K562 (cell line): ENCODE results near the gene NDUFA6. TPM values are rescaled to one million over a fixed set of nuclear protein-coding genes. Genes with fewer than 3 reads are reported as not detected.
"Not testable (repeated sequence)": the region's sequence is repeated elsewhere in the genome, so short reads cannot be mapped to it uniquely, and the experiment has no call there.

Experiments
- ATAC-seq: fragments of 200-7000 bp; cut with Tn5 transposase; 3 replicates; pipeline ENCODE4 v1.9.1; 2020; ENCODE audit warnings: moderate library complexity
- BruUV-seq: library from RNA; stranded (reverse); fragments of 400-500 nt; replicated peaks from 2 replicates; lab custom pipeline; 2021; lab: Mats Ljungman, UMichigan
- CTCF ChIA-PET: fragments of 300-600 bp; formaldehyde crosslinking; extraction: SDS; loops from one replicate; lab custom pipeline; 2021; ENCODE audit warnings: low intra/inter-chr PET ratio; lab: Yijun Ruan, JAX
- POLR2A ChIA-PET: fragments of 300-600, 350-650 bp; sonication (Branson Sonifier 250); formaldehyde crosslinking; extraction: SDS; loops from one replicate; lab custom pipeline; 2021; ENCODE audit warnings: antibody characterized with exemption, inconsistent platforms; lab: Yijun Ruan, JAX
- DNase-seq, 4 experiments: peaks; one replicate each; pipeline versions ENCODE4 v3.0.0 to v3.0.0-alpha.2; 2011 to 2018; ENCODE audit warnings: low spot score in 3 of 4, mixed read lengths in 3 of 4; ENCODE audit errors: extremely low read depth in 1 of 4
- FAIRE-seq: peaks from 2 replicates; lab custom pipeline; 2011; peaks lifted over from hg19 to GRCh38; lab: Jason Lieb, UNC
- H2AFZ ChIP-seq: 2 replicates; pipeline ENCODE4 v1.6.0; 2011; ENCODE audit warnings: low read depth, low read length, control low read depth, inconsistent platforms
- H3K27ac ChIP-seq: fragments of 200-600 bp; 3 replicates; pipeline ENCODE4 v1.8.0; 2011; ENCODE audit warnings: low read depth, mild to moderate bottlenecking, control low read depth, inconsistent platforms, low read length, moderate library complexity, mixed read lengths; ENCODE audit errors: extremely low read depth
- H3K27me3 ChIP-seq, 2 experiments: fragments of 300-600 bp in 1 of 2; 2 replicates in 1 of 2; 3 replicates in 1 of 2; pipeline versions ENCODE4 v1.6.0 to v1.8.0; 2011; ENCODE audit warnings: inconsistent platforms in 2 of 2, low read length in 2 of 2, mild to moderate bottlenecking in 1 of 2, mixed read lengths in 1 of 2, moderate library complexity in 1 of 2; ENCODE audit not compliant: control insufficient read depth in 2 of 2, insufficient read depth in 2 of 2
- H3K36me3 ChIP-seq: fragments of 300-600 bp; 3 replicates; pipeline ENCODE4 v1.8.0; 2011; ENCODE audit warnings: mild to moderate bottlenecking, low read length, inconsistent platforms; ENCODE audit not compliant: control insufficient read depth, insufficient read depth
- H3K4me1 ChIP-seq, 2 experiments: fragments of 200-600 bp in 1 of 2; replicated peaks in 1 of 2; 2 replicates in 1 of 2; 3 replicates in 1 of 2; pipeline versions ENCODE4 v1.5.1 to v1.8.0; 2011; ENCODE audit warnings: inconsistent platforms in 2 of 2, low read length in 2 of 2, mild to moderate bottlenecking in 1 of 2, mixed read lengths in 1 of 2, moderate library complexity in 1 of 2; ENCODE audit not compliant: control insufficient read depth in 2 of 2, insufficient read depth in 2 of 2
- H3K4me2 ChIP-seq: 2 replicates; pipeline ENCODE4 v1.6.1; 2011; ENCODE audit warnings: low read length, control low read depth, inconsistent platforms, mixed read lengths; ENCODE audit not compliant: insufficient read depth
- H3K4me3 ChIP-seq: fragments of 200-600 bp; sonication (generic), shearing (Covaris generic); 2 replicates; pipeline ENCODE4 v1.5.1; 2016; ENCODE audit warnings: control low read depth, inconsistent platforms
- H3K79me2 ChIP-seq: fragments of 200-600 bp; 3 replicates; pipeline ENCODE4 v1.8.0; 2011; ENCODE audit warnings: low read length, inconsistent platforms; ENCODE audit not compliant: control insufficient read depth, insufficient read depth
- H3K9ac ChIP-seq, 2 experiments: 2 replicates each; pipeline versions ENCODE4 v1.6.0 to v1.6.1; 2011; ENCODE audit warnings: low read depth in 2 of 2, low read length in 2 of 2, control low read depth in 1 of 2, inconsistent platforms in 1 of 2, mild to moderate bottlenecking in 1 of 2, mixed read lengths in 1 of 2; ENCODE audit not compliant: insufficient read depth in 1 of 2
- H3K9me1 ChIP-seq: one replicate; pipeline ENCODE4 v1.6.0; 2011; ENCODE audit warnings: inconsistent platforms, mild to moderate bottlenecking, low read length, moderate library complexity; ENCODE audit not compliant: control insufficient read depth, insufficient read depth
- H3K9me3 ChIP-seq: replicated peaks from 2 replicates; pipeline ENCODE4 v1.5.1; 2011; ENCODE audit warnings: low read depth, low read length, inconsistent platforms; ENCODE audit not compliant: control insufficient read depth, insufficient read depth
- H4K20me1 ChIP-seq: replicated peaks from 2 replicates; pipeline ENCODE4 v1.6.1; 2011; ENCODE audit warnings: low read length, inconsistent platforms, mixed read lengths; ENCODE audit not compliant: control insufficient read depth, insufficient read depth
- ETS2 ChIP-seq: IDR thresholded peaks from 2 replicates; pipeline ENCODE4 v1.6.1; 2016; ENCODE audit warnings: borderline replicate concordance, missing genetic modification characterization, mild to moderate bottlenecking, moderate library complexity, missing compliant biosample characterization; ENCODE audit not compliant: poor library complexity, severe bottlenecking
- HOXB6 ChIP-seq: fragments of 250-450 bp; sonication (Bioruptor Pico); IDR thresholded peaks from 2 replicates; pipeline ENCODE4 v1.5.1; 2022; ENCODE audit warnings: mild to moderate bottlenecking, borderline replicate concordance
- NR2F6 ChIP-seq: fragments of 450-650 bp; formaldehyde crosslinking; IDR thresholded peaks from 2 replicates; pipeline ENCODE4 v1.4.0; 2020; ENCODE audit warnings: mild to moderate bottlenecking
- POLR2AphosphoS5 ChIP-seq: IDR thresholded peaks from 2 replicates; pipeline ENCODE4 v1.6.1; 2011; ENCODE audit warnings: mild to moderate bottlenecking, low read depth, low read length, moderate library complexity; ENCODE audit not compliant: control insufficient read depth, insufficient read depth
- SMARCA4 ChIP-seq: fragments of 450-650 bp; IDR thresholded peaks from 2 replicates; pipeline ENCODE4 v1.6.1; 2016
- U2AF2 ChIP-seq: fragments of 200-400 bp; formaldehyde crosslinking; optimal IDR thresholded peaks from 2 replicates; pipeline ENCODE3; 2017; ENCODE audit warnings: low read depth, mild to moderate bottlenecking, low read length
- ZNF124 ChIP-seq: sonication (generic); formaldehyde crosslinking; IDR thresholded peaks from 2 replicates; pipeline ENCODE4 v1.8.1; 2022; ENCODE audit warnings: missing genetic modification reagents
- ZNF3 ChIP-seq: fragments of 250-450 bp; sonication (Bioruptor Pico); IDR thresholded peaks from 2 replicates; pipeline ENCODE4 v1.5.0; 2021; ENCODE audit warnings: mild to moderate bottlenecking, moderate library complexity
- ZNF354B ChIP-seq: fragments of 250-450 bp; sonication (Bioruptor Pico); IDR thresholded peaks from 2 replicates; pipeline ENCODE4 v1.4.0; 2020
- WGBS: fragments of 100-300 bp; shearing (Covaris generic); methylation state at CpG from one replicate; pipeline ENCODE4 v1.1.6; 2016; ENCODE audit warnings: low coverage, mixed read lengths; ENCODE audit not compliant: insufficient coverage; ENCODE audit errors: missing lambda C conversion rate; 5-methylcytosine and 5-hydroxymethylcytosine counted together
- in situ Hi-C: fragments of 300-500 bp; cut with MboI; formaldehyde crosslinking; loops from 4 replicates; pipeline ENCODE4 v1.15.0; 2018; ENCODE audit warnings: inconsistent platforms, mixed read lengths
- intact Hi-C: fragments of 100-400 bp; cut with micrococcal nuclease; formaldehyde crosslinking; loops from 2 replicates; pipeline ENCODE4 v1.14.2; 2022
- polyA plus RNA-seq, 8 experiments: library from polyadenylated mRNA; depleted of rRNA in 4 of 8; stranded (reverse) in 5 of 8; unstranded in 3 of 8; fragments of >200 nt; fragmentation: Nextera tagmentation in 2 of 8; fragmentation: Illumina TruSeq in 1 of 8; extraction: Ambion mirVana in 2 of 8; extraction: Trizol in 1 of 8; gene quantifications; 2 replicates each; pipeline versions ENCODE4 v1.2.1 to v1.2.3, GENCODE V29; 2011 to 2014; ENCODE audit warnings: inconsistent platforms in 1 of 8, missing spikeins in 1 of 8
- total RNA-seq, 7 experiments: library from RNA; depleted of rRNA in 6 of 7; stranded (reverse); fragments of >200 nt in 6 of 7; fragmentation: Illumina TruSeq in 2 of 7; extraction: Trizol in 2 of 7; gene quantifications; 2 replicates each; pipeline versions ENCODE4 v1.2.1 to v1.2.3, GENCODE V29; 2011 to 2021; ENCODE audit warnings: low replicate concordance in 1 of 7
- TF ChIP-seq, protein P1 (sequence below), 2 experiments: fragments of 450-650 bp; conservative IDR thresholded peaks; 2 replicates each; pipeline ENCODE4 v1.6.1; 2017; ENCODE audit warnings: mild to moderate bottlenecking in 2 of 2, moderate library complexity in 2 of 2
- TF ChIP-seq, protein P2 (sequence below): fragments of 250-450 bp; sonication (Bioruptor Pico); IDR thresholded peaks from 2 replicates; pipeline ENCODE4 v1.5.0; 2022; ENCODE audit warnings: mild to moderate bottlenecking

Gene NDUFA6
- total and polyA plus RNA-seq, 9 of the 15 experiments (the other 6 are each of a cell fraction or from before 2014, with no cell fraction given): 90.0 to 474 (median 128) TPM

DNA sequence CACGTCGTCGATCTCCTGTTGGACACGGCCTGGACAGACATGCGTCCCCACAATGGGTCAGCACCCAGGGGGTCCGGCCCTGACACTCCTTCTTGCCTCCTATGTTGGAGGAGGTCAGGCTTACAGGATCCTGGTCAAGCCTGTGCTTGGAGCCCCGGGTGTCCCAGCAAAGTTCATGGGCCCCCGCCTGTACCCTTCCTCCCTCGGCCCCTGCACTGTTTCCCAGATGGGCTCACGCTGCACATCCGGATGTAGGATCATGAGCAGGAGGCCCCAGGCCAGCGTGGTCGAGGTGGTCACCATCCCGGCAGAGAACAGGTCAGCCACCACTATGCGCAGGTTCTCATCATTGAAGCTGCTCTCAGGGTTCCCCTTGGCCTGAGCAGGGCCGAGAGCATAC, 37.0 kb upstream of the NDUFA6 start:
- FAIRE-seq (no peak), ATAC-seq (no peak), DNase-seq (no peak)
- no peaks in the 10 kb centered on the region for H4K20me1 ChIP-seq
- no peak overlapping the region for H3K4me2 ChIP-seq
- H3K4me3 ChIP-seq: no peak overlapping the region
- in situ Hi-C loops (no loop called here), intact Hi-C loops (no loop called here)
- peaks cover 0 to 11% of the 10 kb centered on the region in 2 experiments; a peak in 2 of 5 replicates for H3K4me1 ChIP-seq
- H3K27me3 ChIP-seq: no peaks in the 10 kb centered on the region
- BruUV-seq: no TSS peak
- no peak overlapping the region for H2AFZ ChIP-seq
- no peaks in the 10 kb centered on the region for H3K79me2 ChIP-seq
- WGBS: 43% methylated on average over 7 of the region's 16 CpGs
- no peaks in the 10 kb centered on the region for H3K36me3 ChIP-seq
- TF ChIP-seq POLR2AphosphoS5: no peak
- no peak for TF ChIP-seq SMARCA4
- no peak for TF ChIP-seq ZNF354B
- no peak for TF ChIP-seq NR2F6 (CRISPR knock-in tag)
- no peak for TF ChIP-seq ZNF3 (CRISPR knock-in tag)
- TF ChIP-seq, protein P1, sequence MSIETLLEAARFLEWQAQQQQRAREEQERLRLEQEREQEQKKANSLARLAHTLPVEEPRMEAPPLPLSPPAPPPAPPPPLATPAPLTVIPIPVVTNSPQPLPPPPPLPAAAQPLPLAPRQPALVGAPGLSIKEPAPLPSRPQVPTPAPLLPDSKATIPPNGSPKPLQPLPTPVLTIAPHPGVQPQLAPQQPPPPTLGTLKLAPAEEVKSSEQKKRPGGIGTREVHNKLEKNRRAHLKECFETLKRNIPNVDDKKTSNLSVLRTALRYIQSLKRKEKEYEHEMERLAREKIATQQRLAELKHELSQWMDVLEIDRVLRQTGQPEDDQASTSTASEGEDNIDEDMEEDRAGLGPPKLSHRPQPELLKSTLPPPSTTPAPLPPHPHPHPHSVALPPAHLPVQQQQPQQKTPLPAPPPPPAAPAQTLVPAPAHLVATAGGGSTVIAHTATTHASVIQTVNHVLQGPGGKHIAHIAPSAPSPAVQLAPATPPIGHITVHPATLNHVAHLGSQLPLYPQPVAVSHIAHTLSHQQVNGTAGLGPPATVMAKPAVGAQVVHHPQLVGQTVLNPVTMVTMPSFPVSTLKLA (conservative IDR thresholded peaks at IDR 0.05): no peak
- TF ChIP-seq HOXB6 (CRISPR knock-in tag): no peak
- no peak for TF ChIP-seq U2AF2
- no peak for TF ChIP-seq ZNF124
- TF ChIP-seq, protein P2, sequence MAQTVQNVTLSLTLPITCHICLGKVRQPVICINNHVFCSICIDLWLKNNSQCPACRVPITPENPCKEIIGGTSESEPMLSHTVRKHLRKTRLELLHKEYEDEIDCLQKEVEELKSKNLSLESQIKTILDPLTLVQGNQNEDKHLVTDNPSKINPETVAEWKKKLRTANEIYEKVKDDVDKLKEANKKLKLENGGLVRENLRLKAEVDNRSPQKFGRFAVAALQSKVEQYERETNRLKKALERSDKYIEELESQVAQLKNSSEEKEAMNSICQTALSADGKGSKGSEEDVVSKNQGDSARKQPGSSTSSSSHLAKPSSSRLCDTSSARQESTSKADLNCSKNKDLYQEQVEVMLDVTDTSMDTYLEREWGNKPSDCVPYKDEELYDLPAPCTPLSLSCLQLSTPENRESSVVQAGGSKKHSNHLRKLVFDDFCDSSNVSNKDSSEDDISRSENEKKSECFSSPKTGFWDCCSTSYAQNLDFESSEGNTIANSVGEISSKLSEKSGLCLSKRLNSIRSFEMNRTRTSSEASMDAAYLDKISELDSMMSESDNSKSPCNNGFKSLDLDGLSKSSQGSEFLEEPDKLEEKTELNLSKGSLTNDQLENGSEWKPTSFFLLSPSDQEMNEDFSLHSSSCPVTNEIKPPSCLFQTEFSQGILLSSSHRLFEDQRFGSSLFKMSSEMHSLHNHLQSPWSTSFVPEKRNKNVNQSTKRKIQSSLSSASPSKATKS (CRISPR knock-in tag): no peak
- no peak for TF ChIP-seq ETS2
- H3K9me3 ChIP-seq: no peaks in the 10 kb centered on the region
- ChIA-PET POLR2A (interaction anchor here (0.7 kb wide), 1 partner anchor 34 kb away, joined by 3 read pairs; no protein-coding TSS in a partner anchor), CTCF (no interaction called here)
- H3K27ac ChIP-seq: no peak overlapping the region
- H3K9ac ChIP-seq: no peak overlapping the region
- H3K9me1 ChIP-seq: no peaks in the 10 kb centered on the region

DNA sequence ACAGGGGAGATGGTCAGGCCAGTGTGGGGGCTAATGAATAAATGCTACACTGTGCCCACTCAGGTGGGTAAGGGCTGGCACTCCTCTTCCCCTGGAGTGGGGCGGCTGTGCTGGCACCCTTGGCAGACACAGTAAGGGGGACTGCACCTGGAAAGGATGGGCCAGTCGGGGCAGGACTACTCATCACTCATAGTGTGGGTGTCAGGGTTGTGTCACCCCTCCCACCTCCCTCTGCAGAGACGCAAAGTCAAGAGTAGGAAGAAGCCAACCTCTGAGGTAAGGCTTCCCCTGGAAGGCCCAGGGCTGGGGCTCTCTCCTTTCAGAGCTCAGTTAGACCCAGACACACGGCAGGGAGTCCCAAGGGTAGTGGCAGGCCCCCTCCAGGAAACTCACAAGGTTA, 33.0 kb upstream of the NDUFA6 start:
- FAIRE-seq, H3K4me2 ChIP-seq, H3K36me3 ChIP-seq, ATAC-seq, DNase-seq, H3K4me1 ChIP-seq, H4K20me1 ChIP-seq, POLR2A ChIA-PET, H2AFZ ChIP-seq, H3K79me2 ChIP-seq, H3K27ac ChIP-seq, H3K9ac ChIP-seq, H3K9me3 ChIP-seq, intact Hi-C loops, BruUV-seq, CTCF ChIA-PET, H3K9me1 ChIP-seq, in situ Hi-C loops, H3K27me3 ChIP-seq, H3K4me3 ChIP-seq: not testable (repeated sequence)
- WGBS: no CpG with 5 or more reads among the region's 4 CpGs
